HuH-7 (cell line): ENCODE measurements around the gene MYO9B.
"Not testable (repeated sequence)": the region's sequence is repeated elsewhere in the genome, so short reads cannot be mapped to it uniquely, and the experiment has no call there.

Experiments
- DNase-seq: peaks from one replicate; pipeline ENCODE4 v3.0.0; 2011; ENCODE audit warnings: low spot score

The MYO9B gene

DNA sequence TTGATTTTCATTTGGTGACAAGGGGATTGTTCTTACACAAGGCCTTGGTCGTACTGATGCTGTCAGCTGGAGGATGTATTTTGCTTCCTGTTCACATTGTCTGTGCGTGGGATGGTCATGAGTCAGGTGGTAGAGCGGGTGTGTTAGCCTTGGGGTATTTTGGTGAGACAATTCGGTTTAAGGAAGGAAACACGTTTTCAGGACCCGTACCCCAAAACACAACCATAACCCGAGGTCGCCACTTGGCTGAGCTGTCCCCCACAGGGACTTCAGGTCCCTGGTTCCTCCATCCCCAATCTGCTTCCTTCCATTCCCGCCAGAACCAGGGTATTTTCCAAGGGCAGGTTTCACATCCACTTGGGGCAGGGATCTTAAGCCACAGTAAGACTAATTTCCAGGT is 15.0 kb downstream of the MYO9B start:
- DNase-seq, result no peak

DNA sequence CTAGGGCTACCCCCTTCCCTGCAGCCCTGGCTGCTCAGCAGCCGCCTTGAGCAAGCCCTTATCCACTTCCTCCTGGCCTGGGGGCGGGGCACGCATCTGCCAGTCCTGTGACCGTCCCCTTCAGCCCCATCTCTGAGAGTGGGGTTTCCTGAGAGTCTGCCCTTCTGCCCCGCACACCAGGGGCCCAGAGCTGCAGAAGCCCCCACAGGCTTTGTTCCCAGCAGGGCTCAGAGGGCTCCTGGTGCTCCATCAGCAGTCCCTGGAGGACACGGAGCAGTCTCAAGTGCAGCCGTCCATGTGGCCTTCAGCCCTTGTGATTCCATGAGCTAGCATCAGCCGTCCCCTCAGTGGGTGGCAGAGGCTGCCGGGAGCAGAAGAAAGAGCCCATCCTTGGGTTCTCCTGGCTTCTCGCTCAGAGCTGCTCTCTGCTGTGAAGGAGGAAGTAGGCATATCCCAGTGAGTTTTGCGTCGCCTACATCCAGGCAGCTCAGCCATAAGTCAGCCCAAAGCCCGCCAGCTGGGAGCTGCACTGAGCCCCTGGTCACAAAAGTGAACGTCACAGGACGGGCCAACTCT is 16.3 kb downstream of the MYO9B start:
- DNase-seq, result no peak

DNA sequence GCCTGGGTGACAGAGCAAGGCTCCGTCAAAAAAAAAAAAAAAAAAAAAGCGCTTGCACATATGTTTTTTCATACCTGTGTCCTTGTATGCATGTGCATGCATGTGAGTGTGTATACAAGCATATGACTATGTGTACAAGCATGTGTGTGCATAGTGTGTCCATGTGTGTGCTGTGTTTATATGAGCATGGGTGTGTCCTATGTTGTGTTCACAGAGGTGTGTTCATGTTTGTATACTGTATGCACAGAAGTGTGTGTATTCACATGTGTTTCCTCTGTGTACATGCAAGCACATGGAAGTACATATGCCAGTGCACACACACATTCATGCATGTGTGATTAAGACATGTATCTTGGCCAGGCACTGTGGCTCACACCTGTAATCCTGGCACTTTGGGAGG is 17.1 kb downstream of the MYO9B start:
- DNase-seq, result no peak

DNA sequence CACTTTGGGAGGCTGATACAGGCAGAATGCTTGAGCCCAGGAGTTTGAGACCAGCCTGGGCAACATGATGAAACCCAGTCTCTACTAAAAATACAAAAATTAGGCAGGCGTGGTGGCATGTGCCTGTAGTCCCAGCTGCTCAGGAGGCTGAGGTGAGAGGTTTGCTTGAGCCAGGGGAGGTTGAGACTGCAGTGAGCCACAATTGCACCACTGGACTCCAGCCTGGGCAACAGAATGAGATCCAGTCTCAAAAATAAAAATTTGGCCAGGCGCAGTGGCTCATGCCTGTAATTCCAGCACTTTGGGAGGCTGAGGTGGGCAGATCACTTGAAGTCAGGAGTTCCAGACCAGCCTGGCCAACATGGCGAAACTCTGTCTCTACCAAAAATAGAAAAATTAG is 19.1 kb downstream of the MYO9B start:
- not testable (repeated sequence) for DNase-seq

DNA sequence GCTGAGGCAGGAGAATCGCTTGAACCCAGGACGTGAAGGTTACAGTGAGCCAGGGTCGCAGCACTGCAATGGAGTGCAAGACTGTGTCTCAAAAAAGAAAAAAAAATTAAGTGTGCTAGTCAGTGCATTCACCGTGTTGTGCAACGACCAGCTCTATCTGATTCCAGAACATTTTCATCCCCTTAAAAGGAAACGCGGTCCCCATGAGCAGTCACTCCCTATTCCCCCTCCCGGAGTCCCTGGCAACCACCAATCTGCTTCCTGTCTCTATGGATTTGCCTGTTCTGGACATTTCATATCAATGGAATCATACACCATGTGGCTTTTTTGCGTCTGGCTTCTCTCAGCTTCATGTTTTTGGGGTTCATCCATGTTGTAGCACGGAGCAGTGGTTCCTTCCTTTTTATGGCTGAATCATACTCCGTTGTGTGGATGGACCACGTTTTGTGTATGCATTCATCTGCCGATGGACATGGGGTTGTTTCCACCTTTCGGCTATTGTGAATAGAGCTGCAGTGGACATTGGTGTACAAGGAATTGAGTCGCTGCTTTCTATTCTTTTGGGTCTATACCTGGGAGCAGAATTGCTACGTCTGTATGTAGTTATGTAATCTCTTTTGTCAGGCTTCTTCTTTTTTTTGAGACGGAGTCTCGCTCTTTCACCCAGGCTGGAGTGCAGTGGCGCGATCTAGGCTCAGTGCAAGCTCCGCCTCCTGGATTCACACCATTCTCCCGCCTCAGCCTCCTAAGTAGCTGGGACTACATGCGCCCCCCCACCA is 19.8 kb downstream of the MYO9B start:
- no peak for DNase-seq

DNA sequence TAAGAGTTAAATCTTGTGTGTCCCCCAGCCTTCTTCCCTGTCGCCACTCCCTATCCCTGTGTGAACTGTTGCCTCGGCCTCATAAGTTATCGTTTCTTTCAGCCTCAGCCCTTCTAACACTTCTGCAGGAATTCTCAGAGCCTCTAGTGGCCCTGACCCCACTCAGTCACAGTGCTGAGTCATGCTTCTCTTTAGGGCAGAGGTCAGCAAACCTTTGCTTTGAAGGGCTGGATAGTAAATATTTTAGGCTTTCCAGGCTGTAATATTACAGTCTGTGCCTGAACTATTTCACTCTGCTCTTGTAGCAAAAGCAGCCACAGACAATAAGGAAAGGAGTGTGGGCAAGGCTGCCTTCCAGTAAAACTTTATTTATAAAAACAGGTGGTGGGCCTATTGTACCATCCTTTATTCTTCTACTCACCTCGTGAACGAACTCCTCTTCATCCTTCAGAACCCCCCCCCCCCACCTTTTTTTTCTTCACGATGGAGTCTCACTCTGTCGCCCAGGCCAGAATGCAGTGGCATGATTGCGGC is 22.1 kb downstream of the MYO9B start:
- peak; percentile 67 for DNase-seq

DNA sequence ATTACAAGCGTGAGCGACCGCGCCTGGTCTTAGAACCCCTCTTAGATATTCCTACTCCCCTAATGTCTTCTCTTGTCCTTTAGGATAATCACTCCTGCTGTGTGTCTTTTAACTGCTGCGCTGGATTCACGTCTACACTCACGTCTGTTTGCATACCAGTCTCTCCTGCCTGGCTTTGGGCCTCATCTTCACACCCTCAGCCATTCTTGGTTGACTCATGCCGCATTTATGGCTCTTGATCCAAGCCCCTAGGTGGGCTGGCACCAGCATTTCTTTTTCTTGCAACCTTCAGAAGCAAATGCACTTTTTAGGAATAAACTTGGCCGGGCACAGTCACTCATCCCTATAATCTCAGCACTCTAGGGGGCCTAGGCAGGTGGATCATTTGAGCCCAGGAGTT is 22.7 kb downstream of the MYO9B start:
- DNase-seq, result no peak

DNA sequence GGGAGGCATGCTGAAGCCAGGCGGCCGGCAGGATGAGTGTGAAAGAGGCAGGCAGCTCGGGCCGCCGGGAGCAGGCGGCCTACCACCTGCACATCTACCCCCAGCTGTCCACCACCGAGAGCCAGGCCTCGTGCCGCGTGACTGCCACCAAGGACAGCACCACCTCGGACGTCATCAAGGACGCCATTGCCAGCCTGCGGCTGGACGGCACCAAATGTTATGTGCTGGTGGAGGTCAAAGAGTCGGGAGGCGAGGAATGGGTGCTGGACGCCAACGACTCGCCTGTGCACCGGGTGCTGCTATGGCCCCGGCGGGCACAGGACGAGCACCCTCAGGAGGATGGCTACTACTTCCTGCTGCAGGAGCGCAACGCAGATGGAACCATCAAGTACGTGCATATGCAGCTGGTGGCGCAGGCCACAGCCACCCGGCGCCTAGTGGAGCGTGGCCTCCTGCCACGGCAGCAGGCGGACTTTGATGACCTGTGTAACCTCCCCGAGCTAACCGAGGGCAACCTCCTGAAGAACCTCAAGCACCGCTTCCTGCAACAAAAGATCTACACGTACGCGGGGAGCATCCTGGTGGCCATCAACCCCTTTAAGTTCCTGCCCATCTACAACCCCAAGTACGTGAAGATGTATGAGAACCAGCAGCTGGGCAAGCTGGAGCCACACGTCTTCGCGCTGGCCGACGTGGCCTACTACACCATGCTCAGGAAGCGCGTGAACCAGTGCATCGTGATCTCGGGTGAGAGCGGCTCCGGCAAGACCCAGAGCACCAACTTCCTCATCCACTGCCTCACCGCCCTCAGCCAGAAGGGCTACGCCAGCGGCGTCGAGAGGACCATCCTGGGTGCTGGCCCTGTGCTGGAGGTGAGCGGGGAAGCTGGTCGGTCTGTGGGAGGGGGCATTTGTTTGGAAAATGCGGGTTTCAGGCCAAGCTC is 26.4 kb downstream of the MYO9B start:
- DNase-seq, result no peak

DNA sequence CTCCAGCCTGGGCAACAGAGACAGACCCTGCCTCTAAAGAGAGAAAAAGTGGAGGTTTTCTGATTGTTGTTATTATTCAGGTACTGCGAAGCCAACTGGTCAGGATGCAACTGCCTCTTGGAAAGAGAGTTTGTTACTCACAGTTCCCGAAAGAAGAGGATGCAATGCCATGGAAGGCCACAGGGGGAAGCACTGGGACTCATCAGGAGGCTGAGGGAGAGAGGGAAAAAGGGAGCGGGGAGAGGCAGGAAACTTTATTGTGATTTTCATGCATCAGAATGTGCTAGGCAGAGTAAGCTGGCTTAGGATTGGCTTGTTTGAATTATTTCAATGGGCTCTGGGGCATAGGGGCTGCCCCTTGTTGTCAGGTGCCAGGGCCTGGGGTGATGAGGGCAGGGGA is 27.6 kb downstream of the MYO9B start:
- peak; percentile 55 for DNase-seq

DNA sequence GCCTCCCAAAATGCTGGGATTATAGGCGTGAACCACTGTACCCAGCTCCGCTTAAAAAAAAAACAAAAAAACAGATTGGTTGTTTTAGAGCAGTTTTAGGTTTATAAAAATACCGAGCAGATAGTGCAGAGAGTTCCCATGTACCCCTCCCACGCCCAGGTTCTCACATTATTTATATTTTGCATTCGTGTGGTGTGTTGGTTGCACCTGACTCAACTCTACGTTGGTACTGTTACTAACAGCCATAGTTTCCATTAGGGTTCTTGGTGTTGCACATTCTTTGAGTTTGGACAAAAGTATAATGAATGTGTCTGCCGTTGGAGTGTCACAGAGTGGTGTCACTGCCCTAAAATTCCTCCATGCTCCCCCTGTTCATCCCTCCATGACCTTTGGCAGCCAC is 29.1 kb downstream of the MYO9B start:
- DNase-seq, result no peak

DNA sequence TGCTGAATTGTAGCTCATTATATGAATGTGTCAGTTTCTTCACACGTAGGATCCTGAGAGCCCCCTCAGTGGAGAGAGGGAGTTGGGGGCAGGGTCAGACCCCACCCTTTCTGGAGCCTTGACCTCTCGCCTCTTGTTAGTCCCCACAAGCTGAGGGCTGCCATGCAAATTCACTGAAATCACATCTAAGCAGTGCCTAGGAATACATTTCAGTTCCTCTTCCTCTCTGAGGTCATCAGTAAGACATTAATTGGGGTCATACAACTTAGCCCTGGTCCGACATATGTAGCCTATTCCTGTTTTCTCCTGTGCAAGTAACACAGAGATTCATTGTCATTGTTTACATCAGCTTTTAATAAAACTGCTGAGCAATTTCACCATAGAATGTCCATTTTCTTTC is 30.0 kb downstream of the MYO9B start:
- no peak for DNase-seq

DNA sequence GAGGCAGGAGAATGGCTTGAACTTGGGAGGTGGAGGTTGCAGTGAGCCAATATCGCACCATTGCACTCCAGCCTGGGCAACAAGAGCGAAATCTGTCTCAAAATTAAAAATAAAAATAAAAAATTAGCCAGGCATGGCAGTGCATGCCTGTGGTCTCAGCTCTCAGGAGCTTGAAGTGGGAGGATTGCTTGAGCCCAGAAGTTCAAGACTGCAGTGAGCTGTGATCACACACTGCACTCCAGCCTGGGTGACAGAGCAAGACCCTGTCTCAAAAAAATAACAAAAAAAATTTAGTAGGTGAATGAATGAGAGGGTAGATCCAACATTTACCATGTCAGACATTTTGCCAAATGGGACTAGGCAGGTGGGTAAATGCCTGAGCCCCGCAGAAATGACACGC is 31.4 kb downstream of the MYO9B start:
- not testable (repeated sequence) for DNase-seq

DNA sequence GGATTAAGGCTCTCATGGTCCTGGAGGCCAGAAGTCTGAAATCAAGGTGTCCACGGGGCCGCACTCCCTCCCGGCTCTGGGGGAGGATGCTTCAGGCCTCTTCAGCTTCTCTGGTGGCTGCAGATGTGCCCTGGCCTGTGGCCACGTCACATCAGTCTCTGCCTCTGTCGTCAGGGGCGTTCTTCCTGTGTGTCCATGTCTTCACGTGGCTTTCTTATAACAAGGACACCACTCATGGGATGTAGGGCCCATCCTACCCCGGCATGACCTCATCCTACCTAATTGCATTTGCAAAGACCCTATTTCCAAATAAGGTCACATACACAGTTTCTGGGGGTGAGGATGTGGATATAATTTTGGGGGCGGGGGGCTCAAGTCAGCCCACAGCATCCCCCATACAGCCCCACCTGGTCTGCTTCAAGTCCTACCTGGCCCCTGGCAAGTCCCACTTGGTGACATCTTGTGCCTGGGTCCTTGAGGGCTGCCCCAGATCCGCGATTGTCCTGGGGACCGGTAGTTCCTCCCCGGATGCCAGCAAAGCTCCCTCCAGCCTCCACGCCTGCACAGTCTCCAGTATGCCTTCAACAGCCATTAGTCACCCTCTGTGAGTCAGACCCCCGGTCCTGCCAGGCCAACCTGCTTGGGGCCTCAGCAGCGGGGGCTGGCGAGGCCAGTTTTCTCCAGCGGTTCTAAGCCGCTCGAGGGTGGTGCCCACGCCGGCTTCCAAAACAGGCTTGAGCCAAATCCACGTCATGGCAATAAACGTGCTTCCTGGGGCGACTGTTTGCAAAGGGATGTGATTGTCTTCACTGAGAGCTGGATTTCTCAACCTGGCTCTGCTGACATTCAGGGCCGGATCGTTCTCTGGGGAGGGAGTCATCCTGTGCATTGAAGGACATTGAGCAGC is 32.2 kb downstream of the MYO9B start:
- DNase-seq, result peak; percentile 63

DNA sequence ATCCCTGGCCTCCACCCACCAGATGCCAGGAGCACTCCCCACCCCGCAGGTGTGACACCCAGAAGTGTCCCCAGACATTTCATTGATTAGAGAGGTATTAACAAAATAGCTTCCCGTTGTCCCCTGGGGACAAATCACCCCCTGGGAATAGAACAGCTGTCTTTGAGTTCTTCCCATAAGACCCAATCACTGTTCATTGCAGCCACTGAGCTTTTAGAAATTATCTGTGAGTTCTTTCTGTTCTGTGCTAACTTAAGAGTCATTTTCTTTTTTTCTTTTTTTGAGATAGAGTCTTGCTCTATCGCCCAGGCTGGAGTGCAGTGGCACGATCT is 32.8 kb downstream of the MYO9B start:
- no peak for DNase-seq

DNA sequence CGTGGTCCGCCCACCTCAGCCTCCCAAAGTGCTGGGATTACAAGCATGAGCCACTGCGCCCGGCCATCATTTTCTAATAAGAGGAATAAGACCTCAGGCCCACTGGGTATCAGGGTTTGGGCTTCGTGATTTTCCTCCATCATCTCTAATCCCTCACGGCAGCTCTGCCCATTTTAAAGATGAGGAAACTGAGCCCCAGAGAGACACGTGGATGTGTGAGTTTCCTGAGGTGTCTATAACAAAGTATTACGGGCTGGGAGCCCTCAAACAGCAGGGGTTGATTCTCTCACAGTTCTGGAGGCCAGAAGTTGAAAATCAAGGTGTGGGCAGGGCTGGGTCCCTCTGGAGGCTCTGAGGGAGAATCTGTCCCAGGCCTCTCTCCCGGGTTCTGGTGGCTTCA is 33.7 kb downstream of the MYO9B start:
- DNase-seq, result no peak

DNA sequence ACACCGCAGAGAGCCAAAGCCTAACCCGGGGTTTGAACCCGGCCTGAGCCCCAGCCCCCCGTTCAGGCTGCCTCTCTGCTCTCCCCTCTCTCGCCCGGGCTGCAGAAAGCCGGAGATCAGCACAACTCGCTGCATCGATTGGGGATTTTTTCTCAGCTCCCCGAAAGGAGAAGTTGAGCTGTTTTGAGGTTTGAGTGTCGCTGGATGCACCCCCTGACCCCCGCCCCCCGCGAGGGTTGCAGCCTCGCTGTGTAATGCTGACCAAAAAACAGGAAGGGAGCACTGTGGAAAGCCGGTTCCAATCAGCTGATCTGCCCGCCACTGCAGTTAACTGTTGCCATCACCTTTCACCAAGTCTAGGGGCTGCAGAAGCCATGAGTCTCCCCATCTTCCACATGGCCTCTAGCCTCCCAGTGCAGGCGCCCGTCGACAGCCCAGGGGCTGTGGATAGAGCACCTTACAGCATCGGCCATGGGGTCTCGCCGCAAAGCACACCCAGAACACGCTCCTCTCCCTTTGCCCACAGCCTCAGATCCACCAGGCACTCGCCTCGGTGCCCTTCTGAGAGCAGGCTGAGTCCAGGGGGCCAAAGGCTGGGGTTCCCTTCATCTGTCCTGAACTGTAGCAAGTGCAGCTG is 34.5 kb downstream of the MYO9B start:
- DNase-seq, result no peak

DNA sequence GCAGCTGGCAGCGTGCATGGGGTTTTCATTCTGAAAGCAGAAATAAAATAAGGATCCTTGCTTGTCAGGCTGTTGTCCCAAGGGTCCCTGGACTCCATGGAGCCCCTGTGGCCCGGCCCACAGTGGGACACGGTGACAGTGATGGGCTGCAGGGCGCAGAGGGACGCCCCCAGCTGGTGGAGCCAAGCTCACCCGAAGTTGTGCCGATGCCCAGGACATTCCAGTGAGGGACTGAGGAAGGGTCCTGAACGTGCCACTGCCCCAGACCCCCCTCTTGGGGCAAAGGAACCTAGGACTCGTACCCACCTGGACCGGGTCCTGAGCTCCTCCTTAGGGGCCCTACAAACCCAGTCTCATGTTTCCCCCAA is 35.0 kb downstream of the MYO9B start:
- DNase-seq, result no peak

DNA sequence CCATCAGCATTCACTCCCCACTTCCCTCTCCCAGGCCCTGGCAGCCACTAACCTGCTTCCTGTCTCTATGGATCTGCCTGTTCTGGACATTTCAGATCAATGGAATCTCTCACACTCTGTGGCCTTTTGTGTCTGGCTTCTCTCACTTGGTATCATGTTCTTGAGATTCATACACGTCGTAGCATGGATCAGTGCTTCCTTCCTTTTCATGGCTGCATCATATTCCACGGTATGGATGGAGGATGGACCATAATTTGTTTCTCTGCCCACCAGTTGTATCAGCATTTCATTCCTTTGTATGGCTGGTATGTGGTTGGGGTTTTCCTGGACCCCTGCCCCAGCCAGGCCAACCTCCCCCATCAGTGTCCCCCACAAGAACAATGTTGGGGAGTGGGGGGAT is 36.2 kb downstream of the MYO9B start:
- no peak for DNase-seq

DNA sequence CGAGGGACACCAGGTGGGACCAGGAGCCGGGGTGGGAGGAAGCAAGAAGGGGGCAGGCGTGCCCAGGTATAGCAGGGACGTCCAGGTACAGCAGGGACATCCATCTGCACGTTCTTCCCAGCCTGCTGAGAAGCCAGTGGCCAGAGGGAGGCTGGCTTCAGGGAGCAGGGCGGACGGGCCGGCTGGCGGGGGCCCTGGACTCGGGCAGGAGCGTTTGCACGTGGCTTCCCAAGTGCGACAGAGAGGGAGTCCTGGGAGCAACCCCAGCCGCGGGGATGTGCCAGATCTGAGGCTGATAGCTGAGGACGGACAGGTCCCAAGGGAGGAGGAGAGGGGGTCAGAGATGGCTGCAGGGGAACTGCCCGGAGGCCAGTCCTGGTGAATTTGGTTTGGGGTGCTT is 36.7 kb downstream of the MYO9B start:
- DNase-seq, result no peak

DNA sequence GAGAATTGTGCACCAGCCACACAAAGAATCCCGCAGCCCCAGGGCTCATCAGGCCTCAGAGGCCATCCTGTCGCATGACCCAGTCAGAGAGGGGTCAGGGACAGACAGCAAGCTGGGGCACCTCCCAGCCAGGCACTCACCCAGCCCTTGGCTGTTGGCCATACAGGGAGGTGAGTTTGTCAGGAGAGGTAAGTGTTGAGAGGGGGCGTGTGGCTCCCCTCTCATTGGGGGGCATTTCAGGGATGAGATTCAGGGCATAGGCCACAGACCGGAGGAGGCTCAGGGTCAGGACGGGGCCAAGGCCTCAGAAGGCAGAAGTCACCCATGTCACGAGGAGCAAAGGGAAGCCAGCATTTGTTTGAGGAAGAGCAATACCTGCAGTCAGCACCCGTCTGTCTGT is 37.1 kb downstream of the MYO9B start:
- no peak for DNase-seq

DNA sequence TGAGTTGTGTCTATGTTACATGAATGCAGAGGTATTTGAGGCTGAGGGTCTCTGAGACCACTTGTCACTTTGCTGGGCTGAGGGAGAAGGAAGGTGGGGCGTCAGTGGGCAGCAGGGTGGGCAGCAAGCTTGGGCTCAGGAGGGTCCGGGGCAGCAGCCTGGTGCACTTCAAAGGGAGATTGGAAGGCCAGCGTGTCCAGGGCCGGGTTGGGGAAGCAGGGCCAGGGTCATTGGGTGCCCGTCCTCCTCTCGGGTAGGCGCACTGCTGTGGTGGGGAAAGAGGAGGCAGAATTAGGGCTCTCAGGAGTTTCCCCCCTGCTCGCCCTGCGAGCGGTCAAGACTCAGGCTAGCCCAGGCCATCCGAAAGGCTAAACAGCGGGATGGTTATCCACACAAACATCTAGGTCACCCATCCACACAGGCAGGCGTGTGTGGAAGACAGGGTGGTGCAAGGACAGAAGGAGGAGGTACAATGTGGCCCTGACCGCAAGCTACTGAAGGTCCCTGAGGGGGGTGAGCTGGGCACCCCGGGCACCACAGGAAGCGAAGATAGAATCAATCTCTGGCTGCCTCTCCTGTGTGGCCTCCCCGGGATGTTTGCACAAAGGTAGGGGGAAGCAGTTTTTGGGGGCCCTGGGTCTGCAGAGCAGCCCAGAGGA is 37.7 kb downstream of the MYO9B start:
- no peak for DNase-seq
